NCI-H69 (cell line): ENCODE results near the gene CXCL3.
"Not testable (repeated sequence)": the region's sequence is repeated elsewhere in the genome, so short reads cannot be mapped to it uniquely, and the experiment has no call there.

Experiments used
- DNase-seq: peaks from one replicate; lab custom pipeline; 2025; lab: John Stamatoyannopoulos, UW

The CXCL3 gene

DNA sequence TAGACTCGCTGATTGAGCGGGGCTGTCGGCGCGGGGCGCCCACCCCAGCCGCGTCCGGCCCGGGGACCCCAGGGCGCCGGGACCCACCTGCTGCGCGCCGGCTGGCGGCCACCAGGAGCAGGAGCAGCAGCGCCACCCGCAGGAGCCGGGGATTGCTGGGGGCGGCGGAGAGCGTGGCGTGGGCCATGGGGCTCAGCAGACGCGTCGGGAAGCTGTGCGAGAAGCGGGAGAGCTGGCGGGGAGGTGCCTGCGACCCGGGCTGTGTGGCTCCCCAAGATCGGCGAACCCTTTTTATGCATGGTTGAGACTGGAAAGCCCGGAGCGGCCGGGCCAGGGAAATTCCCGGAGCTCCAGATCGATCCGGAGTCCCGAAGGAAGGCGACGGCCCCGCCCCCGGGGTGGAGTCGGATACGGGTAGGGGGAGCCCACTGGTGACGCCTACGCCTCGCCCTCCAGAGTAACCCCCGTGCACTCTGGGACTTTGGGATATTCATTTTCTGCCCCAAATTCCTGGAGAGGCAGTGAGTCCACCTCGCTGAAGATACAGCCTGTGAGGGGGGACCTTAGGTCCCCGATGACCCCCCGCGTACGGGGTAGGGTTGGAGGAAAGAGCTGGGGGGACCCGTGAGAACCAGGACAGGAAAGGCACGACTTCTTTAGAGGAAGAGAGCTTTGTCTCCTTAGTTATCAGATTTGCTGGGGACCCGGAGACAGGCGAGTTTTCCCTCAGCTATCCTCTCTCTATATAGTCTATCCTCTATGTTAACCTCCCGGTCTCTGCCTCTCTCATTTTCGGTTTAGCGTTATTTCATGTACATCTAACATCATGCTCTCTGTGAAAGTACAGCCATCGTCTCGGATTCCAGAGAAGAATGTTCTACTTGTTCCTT is at the start of gene CXCL3:
Gene CXCL3, minus strand, starts transcription at position 265 of the 890 bp plus-strand sequence. Its CDS starts 78 bp downstream, at position 187.
- peak; percentile 6 for DNase-seq

DNA sequence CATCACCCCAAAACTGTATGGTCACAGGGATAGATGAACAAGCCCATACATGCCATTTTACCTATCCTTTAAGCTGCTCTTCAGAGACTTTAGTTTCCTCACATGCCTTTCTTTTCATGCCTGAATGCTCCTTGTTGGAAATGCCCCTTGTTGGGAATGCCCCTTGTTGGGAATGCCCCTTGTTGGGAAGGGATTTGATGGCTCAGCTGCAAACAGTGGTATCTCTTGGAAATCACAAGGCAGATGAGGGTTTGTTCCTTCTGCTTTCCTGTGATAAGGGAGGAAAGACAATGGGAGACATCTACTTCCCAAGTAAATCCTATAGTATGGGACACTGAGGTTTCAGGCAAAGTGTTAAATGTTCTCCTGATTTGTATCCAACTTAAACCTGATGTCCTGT is 49.0 kb upstream of the CXCL3 start:
- no peak for DNase-seq

DNA sequence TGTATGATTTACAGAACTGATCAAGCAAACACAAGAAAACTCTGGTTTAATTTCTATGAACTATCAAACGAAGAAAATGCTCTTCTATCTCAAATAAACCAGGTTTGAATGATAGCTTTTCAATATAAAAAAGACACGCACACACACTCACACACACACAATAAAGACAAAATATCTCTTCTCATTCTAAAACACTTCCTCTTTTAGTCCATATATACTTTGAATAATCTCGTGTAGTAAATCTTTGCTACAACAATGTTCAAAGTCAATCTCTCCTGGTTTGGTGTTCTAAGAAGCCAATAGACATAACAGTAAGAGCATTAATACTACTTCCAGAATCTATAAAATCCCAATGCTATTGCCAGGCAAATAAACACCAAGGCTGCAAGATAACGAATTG is 47.2 kb upstream of the CXCL3 start:
- DNase-seq, result no peak

DNA sequence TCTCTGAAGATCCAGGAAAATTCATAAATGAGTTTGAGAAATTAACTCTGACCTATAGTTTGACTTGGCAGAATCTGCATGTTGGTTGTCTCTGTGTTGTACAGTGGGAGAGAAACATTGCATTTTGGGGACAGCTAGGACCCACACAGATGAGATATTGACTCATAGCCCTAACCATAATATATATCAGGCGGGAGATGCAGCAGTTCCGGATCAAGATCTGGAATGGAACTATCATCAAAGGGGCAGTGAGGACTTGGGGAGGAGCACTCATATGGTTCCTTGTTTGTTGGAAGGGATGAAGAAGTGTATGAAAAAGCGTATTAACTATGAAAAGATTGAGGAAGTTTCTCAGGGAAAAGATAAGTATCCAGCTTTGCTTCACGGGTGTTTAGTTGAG is 46.5 kb upstream of the CXCL3 start:
- no peak for DNase-seq

DNA sequence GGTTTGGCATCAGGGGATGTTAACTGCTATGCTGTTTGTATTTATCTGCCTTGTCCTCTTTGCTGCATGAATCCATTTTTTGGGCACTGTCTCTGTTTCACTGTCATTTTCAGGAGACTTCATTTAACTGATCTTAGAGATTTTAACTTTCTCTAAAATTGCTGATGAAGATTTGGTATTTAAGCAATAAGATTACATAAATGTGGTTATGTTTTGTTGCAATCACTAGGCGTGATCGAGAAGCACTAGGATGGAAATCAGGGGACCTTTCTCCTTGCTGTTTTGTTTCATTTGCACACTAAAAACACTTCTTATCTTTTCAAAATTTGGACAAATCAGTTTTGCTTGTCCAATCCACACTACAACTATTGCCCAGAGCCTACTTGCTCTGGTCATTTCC is 45.1 kb upstream of the CXCL3 start:
- DNase-seq, result no peak

DNA sequence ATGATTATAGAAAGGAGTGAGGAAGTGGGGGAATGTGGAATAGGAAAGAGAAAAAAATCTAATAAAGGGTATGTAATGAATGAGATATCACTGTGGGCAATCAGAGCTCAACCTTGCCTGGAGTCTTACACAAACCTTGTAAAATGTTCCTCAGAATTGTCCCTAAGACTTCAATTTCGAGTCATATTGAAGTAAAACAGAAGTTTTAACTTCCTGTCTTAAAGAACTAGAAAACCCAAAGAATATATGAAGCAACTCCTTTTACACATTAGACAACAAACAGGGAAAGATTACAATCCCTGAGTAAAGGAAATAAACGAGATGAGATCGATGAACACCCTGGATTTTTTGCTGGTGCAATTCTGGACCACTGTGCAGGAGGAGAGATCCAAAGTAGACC is 42.5 kb upstream of the CXCL3 start:
- no peak for DNase-seq

DNA sequence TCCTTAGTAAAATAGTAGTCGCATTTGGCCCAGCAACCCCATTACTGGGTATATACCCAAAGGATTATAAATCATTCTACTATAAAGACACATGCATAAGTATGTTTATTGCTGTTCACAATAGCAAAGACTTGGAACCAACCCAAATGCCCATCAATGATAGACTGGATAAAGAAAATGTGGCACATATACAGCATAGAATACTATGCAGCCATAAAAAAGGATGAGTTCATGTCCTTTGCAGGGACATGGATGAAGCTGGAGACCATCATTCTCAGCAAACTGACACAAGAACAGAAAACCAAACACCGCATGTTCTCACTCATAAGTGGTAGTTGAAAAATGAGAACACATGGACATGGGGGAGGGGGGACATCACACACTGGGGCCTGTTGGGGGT is 41.9 kb upstream of the CXCL3 start:
- DNase-seq, result not testable (repeated sequence)

DNA sequence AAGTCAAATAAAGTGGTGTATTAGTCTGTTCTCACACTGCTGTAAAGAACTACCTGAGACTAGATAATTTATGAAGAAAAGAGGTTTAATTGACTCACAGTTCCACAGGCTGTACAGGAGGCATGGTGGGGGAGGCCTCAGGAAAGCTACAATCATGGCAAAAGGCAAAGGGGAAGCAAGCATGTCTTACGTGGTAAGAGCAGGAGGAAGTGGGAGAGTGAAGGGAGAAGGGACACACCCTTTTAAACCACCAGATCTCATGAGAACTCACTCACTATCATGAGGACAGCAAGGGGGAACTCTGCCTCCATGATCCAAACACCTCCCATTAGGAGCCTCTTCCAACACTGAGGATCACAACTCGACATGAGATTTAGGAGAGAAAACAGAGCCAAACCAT is 40.5 kb upstream of the CXCL3 start:
- not testable (repeated sequence) for DNase-seq

DNA sequence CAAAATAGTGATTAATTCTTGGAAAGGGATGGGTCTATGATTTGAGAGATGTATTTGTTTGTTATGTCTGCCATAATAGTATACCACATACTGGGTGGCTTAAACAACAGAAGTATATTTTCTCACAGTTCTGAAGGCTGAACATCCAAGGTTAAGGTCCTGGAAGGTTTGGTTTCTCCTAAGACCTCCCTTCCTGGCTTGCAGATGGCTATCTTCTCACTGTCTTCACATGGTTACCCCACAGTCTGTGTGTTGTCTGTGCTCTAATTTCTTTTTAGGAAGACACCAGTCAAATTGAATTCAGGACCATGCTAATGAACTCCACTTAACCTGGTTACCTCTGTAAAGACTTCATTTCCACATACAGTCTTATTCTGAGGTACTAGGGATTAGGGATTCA is 34.9 kb upstream of the CXCL3 start:
- DNase-seq, result no peak

DNA sequence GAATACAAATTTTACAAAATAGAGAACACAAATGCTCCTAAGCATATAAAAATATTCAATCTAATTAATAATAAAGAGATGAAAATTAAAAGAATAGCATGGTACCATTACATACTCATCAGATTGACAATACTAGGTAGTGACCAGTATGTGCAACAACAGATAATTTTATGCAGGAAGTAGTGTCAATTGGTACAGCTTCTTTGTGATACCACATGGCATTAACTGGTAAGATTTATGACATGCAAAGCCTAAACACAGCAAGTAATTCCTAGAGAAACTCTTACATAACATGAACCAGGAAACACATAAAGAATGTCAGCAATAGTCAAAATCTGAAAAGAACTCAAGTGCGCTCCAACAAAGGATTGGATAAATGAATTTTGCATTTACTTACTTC is 34.2 kb upstream of the CXCL3 start:
- no peak for DNase-seq

DNA sequence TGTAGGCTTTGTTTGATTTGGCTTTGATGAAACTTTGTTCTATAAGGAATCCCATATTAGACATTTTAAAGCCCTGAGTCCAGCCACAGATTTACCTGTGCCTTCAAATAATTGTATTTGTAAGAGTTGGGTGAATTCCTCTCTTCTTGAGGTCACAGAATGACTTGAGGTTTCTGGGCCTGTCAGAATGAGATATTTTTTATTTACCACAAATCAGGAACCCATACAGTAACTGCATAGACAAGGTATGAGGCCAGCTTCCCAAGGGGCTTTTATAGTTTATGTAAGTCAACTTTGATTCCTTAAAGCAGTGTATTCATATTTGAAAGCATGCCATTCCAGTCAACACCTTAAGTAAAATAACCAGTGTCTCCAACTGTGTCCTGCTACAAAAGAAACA is 29.1 kb upstream of the CXCL3 start:
- DNase-seq, result no peak

DNA sequence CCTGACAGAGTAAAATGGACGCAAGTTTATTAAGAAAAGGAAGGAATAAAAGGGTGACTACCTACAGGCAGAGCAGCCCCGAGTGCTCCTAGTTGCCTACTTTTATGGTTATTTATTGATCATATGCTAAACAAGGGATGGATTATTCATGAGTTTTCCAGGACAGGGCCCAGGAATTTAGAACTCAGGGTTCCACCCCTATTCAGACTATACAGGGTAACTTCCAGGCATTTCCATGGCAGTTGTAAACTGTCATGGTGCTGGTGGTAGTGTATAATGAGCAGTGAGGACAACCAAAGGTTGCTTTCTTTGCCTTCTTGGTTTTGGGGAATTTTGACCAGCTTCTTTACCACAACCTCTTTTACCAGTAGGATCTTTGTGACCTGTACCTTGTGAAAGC is 27.7 kb upstream of the CXCL3 start:
- no peak for DNase-seq

DNA sequence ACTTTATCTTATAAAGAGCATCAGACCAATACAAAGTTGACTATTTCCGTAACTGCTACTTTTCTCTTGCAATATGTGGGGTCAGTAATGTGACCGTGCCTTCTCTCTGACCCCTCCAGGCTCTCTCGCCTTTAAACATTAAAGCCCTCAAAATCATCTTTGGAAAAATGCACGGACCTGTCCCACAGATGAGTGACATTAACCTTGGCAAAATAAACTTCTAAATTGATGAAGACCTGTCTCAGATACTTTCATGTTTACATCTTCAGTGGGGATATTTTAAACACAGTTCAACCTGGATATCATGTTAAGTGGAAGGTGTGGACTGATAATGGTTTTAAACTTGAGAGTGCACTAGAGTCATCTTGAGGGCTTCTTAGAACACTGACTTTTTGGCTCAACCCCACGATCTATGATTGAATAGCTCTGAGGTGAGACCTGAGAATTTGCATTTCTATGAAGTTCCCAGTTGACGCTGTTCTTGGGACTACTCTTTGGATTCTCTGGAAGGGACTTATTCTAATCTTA is 26.7 kb upstream of the CXCL3 start:
- DNase-seq, result no peak

DNA sequence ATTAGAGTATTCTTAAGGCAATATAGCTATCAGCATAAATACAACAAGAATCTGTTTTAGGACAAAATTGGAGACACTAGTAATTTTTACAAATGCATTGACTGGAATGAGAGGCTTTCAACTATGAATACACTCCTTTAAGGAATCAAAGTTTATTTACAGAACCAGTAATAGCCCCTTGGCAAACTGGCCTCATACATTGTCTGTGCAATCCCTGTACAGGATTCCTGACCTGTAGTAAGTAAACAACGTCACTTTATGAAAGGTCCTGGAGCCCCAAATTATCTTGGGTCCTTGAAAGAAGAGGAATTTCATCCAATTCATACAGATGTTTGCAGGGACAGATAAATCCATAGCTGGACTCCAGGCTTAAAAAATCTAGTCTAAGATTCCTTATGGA is 25.4 kb upstream of the CXCL3 start:
- DNase-seq, result no peak

DNA sequence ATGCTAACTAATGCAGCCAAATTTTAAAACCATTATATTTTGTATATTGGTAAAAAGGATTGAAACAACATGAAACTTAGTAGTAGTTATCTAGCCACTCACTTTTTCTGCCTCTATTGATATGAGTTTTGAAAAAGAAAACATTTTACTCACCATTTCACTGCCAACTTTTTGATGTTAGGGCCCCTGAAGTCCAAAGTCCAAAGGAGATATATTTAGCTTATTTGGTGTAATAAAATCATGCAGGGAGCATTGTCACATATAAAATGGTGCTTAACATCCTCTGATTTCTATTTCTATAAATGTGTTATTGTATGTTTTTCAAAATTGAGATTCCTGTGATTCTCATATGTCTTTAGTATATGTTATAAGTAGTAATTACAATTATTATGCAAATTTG is 24.5 kb upstream of the CXCL3 start:
- DNase-seq, result no peak

DNA sequence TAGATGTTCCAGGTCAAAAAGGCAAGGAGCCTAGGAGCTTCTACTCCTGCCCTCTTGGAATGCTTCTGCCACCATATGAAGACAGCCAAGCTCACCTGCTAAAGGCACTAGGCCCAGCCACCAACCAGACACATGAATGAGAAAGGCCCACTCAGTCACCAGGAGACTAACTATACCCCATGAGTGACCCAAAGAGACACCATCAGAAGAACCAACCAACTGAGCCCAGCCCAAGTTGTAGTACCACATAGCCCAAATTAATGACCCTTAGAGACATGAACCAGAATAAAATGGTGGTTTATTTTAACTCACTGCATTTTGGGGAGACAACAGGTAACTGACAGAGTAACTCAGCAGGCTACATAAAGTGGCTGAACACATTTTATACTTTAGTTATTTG is 22.9 kb upstream of the CXCL3 start:
- no peak for DNase-seq

DNA sequence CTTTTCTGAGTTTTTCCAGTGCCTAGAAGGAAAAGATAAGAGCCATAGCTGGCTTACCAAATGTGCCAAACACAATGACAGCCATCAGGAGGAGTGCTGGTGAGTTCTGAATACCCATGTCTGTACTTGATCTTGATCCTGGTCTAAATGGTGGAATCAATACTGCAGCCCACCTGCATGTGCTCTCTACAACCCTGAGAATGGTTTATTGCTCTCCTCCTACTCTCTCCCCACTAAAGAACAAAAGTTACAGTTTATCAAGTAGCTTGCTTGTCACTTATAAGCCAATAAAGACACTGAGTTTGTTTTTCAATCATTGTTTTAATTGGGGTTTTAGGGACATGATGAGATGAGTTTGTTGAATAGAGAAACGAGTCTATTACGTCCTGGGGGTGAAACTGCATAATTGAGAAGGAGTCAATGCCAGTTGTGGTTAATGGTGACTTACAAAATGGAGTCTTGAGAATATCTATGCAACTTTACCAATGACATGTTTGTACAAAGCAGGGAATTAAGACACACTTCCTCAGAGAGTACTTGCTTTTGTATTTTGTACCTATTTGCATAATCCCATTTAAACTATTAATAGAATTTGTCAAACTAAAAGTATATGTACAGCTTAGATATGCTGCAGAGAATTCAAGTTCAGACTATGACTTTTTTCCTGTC is 20.8 kb upstream of the CXCL3 start:
- DNase-seq, result no peak

DNA sequence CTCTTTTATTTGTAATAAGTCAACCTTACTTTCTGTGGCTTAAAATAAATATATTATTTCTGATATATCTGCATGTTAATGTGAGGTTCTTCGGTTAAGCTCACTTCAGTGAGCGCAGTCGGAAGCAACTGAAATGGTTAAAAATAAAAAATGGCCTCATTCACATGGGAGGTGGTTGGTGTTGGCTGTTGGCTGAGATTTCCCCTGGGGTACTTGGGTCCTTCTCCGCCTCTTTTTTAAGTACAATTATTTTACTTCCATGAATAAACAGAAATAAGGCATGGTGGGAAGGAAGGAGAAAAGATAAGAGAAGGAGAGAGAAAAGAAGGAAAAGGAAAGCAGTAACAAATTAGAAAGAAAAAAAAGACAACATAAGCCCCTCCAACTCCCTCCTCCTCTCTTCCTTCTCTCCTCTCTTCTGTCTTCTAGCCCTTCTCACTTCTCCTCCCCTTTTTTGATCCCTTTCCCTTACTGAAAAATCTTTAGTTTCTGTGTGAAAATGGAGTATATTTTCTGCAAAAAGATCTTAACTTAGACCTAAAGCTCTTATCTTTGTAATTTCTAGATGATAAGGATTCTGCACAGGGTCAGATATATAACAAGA is 19.7 kb upstream of the CXCL3 start:
- DNase-seq, result no peak

DNA sequence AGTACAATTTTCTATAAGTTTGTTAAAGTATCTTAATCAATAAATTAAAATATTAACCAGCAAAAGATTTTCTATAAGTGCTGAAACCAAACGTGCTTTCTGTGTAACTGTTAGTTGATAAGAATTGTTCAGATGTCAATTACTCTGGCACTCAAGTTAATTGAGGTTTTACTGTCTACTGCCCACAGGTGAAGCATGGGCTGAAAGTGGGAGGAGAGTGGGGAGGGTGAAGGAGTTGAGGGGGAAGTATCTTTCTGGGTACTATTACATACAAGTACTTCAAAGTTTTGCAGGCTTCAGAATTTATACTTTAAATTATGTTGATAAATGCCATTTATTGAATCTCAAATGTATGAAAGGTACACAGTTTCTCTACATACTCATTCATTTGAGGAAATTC is 19.1 kb upstream of the CXCL3 start:
- DNase-seq, result no peak

DNA sequence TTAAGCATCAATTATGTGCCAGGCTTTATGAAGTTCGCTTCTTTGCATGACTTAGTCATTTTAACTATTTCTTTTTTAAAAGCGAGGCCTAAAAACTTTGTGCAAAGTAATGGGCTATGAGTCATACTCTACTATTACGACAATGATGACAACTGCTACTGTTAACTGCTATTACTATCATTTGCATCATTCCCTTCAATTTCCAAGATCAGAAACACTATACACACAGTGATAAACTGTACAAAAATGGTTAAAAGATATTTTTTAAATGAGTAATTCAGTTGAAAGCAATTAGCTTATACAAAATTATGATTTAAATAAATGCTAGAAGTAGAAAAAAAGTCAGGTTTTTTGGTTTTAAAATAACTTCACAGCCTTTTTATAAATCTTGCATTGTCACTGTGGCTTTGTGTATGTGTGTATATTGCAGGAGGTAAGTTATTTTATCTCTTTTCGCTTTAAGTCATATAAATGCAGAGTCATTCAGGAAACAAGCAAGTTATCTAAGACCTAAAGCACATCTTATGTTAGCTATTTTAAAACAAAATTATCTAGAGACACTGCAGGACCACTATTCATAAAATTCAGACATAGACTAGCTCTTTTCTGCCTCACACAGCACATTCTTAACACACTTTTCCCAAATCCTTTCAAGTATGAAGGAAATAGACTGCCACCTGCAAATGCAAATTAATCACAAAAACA is 18.5 kb upstream of the CXCL3 start:
- DNase-seq, result no peak

DNA sequence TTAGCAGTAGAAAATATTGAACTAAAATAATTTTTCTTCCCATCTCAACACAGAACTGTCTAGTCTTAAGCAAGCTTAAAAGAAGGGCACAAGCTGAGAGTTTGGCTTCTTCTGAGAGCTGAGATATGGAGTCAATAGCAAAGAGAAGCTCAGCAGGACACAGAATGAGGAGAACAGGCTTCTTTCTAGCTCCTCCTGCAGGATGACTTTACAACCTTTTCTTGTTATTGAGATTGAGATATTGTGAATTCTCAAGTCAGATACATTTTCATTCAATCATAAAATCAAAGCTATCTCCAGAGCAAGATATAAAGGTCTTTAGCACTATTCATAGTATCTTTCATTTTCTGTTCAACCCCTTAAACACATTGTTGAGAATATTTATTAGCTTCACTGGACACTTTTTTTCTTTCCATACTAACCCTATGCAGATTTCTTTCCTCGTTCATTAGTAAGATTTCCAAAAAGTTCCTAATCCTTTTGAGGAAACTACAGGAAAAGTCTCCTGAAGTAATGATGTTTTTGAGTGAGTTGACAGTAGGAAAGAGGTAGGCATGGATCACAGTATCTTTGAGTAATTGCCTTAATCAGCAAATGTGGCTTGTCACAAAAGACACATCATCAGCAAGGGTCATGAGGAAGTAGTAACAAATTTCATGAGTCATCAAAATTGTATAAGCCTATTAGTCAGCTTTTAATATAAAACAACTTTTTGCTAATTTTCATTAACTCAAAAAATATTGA is 17.8 kb upstream of the CXCL3 start:
- DNase-seq, result no peak

DNA sequence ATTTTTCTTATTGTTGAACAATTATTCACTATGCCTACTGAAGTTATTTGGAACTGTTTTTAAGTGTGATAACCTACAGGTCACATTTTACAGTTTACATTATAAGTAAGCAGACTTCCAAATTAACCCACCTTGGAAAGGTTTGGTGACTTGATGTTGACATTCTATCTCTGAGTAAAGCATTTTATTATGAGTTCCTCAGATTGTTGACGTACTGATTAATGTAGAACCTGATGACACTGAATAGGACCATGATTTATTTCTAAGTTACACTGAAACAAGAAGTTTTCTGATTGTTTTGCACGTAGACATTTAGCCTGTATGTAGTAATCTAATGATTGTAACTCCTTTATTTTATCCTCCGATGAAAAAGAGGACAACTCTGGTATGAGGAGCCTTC is 17.0 kb upstream of the CXCL3 start:
- DNase-seq, result no peak
